HS-5 (cell line): Measurements from ENCODE around the gene SPRYD3.
"Not testable (repeated sequence)": the region's sequence is repeated elsewhere in the genome, so short reads cannot be mapped to it uniquely, and the experiment has no call there.

Experiments
- DNase-seq: peaks from one replicate; pipeline ENCODE4 v3.0.0-alpha.2; 2012; ENCODE audit warnings: low read depth

SPRYD3 gene

DNA sequence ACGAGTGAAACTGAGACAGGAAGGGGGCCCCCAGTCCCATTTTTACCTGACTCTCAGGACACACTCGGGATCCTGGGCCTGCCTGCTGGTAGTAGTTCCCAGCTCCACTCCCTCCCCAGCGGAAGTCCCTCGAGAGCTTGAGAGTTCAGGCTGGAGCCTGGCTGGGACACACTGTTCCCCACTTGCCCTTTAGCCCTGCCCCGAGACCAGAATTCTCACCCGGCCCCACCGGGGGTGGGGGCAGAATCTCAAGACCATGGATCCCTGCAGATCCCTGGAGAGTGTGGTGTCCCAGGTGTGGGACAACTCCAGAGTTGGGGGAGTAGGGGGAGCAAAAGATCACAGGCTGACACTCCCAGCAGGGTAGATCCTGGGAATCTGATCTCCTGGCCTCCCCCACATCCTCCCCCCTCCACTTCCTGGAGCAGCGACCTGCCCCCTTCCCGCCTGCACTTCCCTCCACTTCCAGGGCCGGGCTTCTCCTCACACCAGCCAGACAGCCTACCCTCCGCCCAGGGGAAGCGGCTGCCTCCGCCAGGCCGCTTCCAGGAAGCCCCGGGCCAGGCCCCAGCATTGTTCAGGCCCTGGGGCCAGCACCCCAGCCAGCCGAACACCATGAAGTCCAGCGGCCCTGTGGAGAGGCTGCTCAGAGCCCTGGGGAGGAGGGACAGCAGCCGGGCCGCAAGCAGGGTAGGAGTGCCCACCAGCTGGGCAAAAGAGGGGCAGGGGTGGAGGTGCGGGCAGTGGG lies 29.4 kb downstream of the SPRYD3 start, which contains the start of gene TNS2:
TSS of gene TNS2 (plus strand) at position 495 of the 748 bp plus-strand sequence. CDS start at position 616, 121 bp downstream.
- DNase-seq = no peak

DNA sequence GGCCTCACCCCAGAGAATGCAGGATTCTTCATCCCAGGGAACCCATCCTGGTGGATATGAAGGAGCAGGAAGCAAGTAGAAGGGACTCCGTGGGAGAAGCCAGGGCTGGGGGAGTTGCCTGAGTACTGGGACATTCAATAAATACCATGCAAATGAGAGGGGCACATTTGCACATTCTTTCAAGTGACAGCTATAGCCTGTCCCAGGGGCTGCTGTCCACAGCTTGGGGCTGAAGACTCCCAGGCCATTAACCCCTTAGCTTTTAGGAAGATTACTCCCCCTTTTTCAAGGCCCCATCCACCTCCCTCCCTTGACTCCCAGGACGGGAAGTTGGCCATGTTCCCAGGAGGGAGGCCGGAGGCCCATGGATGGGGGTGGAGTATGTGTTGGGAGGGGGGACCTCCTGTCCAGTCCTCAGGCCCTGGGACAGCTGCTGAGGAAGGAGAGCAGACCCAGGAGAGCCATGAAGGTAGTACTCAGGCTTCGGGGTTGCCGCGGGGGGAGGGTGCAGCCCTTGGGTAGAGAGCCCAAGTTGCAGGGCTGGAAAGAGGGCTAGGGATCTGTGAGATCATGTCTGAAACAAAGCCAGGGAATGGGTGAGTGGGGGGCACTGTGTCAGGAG lies 30.3 kb downstream of the SPRYD3 start:
- no peak for DNase-seq

DNA sequence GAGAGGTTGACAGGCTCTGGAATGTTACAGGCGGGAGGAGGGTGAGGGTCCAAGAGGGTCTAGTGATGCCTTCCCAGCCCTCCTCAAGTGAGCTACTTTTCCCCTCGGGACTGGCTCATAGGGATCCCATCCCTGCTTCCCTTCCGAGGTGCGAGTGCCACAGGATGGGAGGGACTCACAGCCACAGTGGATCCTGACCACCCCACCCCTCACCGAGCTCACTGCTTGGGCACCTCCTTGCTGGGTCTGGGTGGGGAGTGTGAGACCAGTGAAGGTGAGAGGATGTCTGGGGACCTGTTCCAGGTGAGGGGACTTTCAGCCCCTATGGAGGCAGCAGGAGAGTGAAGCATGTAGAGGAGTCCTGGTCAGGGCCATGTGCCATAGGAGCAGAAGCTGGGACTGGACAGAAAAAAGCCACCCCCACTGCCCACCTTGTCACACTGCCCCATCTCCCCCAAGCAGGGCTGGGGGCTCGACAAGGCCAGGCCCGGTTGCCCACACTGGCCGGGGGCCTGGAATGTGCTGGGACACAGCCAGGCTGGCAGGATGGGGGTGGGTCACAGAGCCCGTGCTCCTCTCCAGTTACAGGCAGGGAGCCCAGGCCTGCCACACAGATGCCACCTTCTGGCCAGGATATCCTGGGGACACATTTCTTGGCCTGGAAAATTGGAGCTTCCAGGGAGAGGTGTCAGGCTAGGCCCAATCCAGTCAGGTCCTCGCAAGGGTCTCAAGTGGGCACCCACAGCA lies 31.0 kb downstream of the SPRYD3 start:
- DNase-seq = no peak

DNA sequence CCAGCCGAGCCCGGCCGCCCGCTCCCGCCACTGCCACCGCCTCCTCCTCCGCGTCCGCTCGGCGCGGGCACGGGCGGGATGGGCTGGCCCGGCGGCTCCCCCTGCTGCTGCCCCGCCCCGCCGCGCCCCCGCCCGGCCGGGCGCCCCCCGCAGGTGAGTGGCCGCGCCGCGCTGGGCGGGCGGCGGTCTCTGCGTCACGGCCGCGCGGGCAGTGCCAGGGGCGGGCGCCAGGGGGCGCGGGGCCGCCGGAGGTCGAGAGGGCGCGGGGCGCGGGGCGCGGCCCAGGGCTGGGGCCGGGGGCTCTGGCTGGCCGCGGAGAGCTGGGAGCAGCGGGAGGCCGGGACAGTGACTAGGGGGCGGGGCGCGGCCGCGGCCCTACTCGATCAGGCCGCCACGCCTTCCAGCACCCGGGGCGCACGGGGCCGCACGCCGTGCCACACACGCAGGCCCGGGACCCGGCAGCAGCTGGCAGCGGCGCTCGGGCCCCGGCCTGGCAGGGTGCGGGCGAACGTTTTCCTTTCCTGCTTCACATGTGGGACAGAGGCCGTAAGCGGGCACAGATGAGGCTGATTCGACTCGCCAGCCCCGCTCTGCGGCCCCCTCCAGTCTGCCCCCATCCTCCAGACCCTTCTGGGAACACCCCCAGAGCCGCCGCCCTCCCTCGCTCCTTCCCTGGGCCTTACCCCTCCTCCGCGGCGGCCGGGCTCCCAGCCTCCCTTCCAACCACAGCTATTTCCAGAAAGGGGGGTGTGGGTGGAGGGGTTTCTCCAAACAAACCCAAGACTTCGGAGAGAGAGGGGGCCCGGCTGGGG lies 31.8 kb downstream of the SPRYD3 start:
- no peak for DNase-seq

- DNase-seq = no peak
Observed at GRCh38 chr12:53046655-53047220, 32.5 kb downstream of the SPRYD3 start.

- DNase-seq = no peak
Observed at GRCh38 chr12:53045696-53046045, 33.5 kb downstream of the SPRYD3 start.

- DNase-seq = no peak
Observed at GRCh38 chr12:53044896-53045695, 34.1 kb downstream of the SPRYD3 start.

DNA sequence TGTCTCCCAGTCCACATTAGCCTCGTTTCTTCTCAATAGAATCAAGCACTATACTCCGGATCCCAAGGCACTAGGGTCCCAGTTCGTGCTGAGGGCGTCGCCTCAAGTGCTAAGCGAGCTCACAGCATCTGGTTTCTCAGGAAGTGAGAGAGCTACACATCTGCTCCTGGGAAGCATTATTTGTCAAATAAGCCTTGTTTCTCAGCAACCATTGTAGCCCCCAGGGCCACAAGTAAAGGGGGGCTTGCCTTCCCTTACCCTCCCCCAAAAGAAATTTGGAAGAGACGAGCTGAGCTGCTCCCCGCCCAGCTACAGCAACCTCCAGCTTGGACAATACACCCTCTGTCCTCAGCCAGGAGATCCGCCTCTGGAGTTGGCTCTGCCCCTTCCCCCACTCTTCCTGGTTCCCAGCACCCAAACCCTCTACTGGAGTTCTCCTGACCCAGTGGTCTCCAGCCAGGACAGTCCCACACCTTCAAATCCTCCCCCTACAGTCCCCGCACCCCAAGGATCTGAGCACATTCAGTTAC lies 35.1 kb downstream of the SPRYD3 start:
- DNase-seq = no peak

DNA sequence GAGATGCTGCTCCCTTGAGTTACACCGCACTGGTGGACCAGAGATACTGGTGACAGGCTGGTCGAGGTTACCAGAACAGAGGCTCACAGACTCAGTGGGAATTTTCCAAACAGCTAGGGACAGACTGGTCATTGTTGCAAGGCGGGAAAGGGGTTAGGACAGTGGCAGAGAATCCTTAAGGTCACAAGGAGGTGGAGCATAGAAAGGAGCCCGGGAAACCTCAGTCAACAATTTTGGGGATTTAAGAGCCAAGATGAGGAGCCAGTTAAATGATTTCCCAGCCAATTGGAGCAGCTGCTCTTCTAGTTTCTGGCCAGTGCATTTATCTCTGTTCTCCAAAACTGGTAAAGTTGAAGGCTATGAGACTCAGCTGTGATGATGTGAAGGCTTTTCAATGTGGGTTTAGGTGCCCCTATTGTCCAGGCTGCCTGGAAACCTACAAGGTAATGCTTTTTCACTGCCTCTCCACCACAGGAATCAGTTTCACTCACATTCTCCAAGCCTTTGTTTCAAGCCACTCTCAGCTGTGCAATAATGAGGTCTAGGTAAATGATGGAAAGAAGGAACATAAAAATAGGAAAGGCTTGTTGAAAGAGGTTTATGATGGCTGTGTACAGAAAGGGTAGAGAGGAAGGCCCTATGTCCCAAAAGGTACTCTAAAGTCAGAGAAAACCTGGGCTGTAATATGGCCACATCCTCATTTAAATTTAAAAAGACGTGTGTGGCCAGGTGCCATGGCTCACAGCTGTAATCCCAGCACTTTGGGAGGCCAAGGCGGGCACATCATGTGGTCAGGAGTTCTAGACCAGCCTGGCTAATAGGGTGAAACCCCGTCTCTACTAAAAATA lies 36.4 kb downstream of the SPRYD3 start:
- DNase-seq = no peak

DNA sequence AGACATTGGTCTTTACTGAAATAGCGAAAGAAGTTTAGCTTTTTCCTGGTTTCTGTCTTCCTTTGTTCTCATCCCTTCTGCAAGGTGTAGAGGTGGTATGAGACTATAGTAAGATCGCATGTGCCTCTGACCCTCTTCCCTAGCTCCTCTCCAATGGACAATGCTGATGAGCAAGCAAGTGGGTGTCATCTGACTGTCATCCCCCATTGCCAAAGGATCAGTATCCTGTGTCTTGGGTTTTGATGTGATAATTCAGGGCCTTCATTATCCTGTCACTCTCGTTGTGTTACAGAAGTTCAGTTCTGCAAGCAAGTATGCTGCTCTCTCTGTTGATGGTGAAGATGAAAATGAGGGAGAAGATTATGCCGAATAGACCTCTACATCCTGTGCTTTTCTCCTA lies 39.3 kb downstream of the SPRYD3 start:
- no peak for DNase-seq

GRCh38 chr12:53036802-53037201 lies 42.4 kb downstream of the SPRYD3 start:
- no peak for DNase-seq

- DNase-seq = no peak
Observed at GRCh38 chr12:53034459-53034858, 44.7 kb downstream of the SPRYD3 start.

DNA sequence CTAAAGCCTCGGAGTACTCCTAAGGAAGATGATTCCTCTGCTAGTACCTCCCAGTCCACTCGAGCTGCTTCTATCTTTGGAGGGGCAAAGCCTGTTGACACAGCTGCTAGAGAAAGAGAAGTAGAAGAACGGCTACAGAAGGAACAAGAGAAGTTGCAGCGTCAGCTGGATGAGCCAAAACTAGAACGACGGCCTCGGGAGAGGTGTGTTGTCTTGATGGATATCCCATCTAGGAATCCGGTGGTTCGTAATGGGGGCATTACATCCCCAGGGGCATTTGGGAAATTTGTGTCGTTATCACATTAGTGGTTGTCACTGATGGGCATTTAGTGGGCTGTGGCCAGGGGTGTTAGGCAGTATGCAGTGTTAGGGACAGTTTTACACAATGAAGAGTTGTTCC lies 45.4 kb downstream of the SPRYD3 start:
- DNase-seq = not testable (repeated sequence)

- no peak for DNase-seq
Observed at GRCh38 chr12:53031616-53032015, 47.6 kb downstream of the SPRYD3 start.

- DNase-seq = not testable (repeated sequence)
Observed at GRCh38 chr12:53027014-53027413, 52.2 kb downstream of the SPRYD3 start.

GRCh38 chr12:53025250-53025649 lies 53.9 kb downstream of the SPRYD3 start:
- DNase-seq = no peak

DNA sequence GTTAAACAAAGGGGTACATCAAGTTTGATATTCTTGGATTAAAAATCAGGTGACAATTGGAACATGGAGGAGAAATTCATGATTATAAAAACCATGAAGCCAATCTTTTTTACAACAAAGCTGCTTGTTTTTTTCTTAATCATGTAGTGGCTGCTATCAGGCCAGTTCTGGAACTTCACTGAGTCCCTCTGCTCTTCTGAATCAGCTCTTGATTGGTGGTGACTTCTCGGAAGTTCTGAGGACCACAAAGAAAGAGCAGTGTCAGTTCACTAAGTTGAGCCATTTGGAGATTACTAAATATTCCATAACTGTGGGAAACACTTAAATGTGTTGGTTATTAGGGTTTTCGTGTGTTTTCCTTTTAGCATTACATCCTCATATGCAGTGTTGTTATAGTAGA lies 64.5 kb downstream of the SPRYD3 start:
- DNase-seq = no peak
